ENCODE results near the gene VWA8. TPM values are rescaled to one million over a fixed set of nuclear protein-coding genes. Genes with fewer than 3 reads are reported as not detected.
A peak's percentile ranks its signal among the peaks of the same experiment; 100 is the strongest.
"Not testable (repeated sequence)": the region's sequence is repeated elsewhere in the genome, so short reads cannot be mapped to it uniquely, and the experiment has no call there.

VWA8 gene
- total RNA-seq, 1 experiment from 2014 or later: 20.1 TPM

DNA sequence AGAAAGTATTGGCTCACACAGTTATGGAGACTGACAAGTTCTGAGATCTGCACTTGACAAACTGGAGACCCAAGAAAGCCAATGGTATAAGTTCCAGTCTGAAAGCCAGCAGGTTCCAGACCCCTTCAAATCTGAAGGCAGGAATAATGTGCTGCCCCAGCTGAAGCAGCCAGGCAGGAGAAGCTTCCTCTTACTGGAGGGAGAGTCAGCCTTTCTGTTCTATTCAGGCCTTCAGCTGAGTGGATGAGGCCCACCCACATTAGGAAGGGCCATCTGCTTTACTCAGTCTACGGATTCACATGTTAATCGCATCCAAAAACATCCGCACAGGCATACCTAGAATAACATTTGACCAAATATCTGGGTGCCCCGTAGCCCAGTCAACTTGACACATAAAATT lies 8.2 kb upstream of the VWA8 start:
- no peak for DNase-seq (ENCODE audit: extremely low read depth, low read depth)

DNA sequence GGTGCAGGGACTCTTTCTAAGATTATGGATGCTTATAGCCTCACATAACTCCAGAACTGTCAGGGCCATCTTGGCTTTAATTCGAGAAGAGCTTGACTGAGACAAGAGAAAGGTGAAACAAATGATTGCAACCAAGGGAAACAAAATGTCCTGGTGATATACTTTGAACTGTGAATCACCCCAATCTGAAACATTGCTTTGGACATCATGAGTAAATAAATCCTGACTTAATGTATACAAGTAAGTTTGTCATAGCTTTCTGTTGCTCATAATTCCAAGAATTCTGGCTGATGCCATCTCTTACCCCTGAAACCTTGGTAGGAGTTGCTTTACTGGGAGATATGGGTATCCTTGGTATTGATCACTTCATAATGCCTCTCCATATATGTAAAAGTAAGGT lies 5.8 kb upstream of the VWA8 start:
- DNase-seq (ENCODE audit: extremely low read depth, low read depth): no peak

DNA sequence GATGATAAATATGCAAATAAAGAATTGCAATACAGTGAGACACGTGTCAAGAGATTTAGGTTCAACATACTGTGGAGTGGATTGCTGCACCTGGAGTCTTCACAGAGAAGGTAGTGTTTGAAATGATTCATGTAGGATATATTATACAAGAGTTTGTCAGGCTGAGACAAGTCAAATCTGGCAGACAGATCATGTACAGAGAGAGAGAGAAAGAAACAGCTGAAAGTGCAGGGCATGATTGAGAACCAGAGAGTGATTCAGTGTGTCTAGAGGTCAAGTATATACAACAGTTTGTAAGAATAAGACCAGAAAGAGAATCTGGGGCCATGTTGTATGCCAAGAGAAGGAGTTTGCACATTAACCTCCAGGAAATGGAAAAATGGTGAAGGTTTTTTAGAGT lies 2.1 kb upstream of the VWA8 start:
- DNase-seq (ENCODE audit: extremely low read depth, low read depth): no peak

DNA sequence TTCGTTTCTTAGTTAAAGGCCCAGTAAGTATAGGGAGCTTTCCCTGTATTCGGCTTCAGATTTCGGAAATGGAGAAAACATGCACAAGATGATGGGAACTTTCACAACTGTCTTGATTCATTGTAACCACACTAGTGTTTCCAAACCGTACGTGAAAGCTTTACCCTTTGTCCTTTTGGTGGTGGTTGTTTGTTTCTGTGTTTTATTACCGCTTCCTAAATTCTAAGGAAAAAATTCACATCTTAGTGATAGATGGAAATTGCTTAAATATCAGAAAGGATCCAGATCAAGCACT lies 504 bp upstream of the VWA8 start:
- no peak for DNase-seq (ENCODE audit: extremely low read depth, low read depth)

DNA sequence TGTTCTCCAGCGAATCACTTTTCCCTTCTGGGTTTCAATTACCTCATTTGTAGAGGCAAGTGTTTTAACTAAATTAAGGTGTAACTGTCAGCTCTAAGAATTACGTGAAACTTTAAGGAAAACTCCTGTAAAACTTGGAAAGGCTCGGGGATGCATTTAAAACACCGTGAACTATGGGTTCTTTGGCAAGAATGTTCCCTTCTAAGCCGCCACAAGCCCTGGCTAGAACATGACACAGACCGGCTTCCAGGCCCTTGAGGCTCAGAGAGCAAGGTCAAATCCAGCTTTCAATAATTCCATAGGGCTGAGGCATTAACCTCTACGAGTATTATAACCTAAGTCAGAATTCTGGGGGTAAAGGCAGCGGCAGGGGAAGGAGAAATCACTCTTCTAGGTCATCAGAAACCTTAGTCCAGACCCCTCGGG lies 685 bp downstream of the VWA8 start:
- DNase-seq (ENCODE audit: extremely low read depth, low read depth): no peak

DNA sequence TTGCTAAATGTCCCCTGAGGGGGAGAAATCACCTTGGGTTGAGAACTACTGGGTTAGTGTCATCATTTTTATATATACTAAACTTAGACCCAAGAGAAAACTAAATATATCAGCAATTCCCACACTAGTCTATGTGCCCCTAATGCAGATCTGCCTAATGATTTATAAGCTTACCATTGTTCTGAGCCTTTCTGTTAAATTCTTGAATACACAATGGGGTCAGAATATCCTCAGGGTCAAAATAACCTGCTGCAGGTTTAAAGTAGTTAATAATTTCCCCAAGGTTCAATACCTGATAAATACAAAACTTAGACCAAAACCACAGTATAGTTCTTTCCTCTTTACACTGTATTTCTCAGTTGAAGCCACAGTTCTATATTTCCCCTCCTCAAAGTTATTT lies 4.6 kb downstream of the VWA8 start:
- no peak for DNase-seq (ENCODE audit: extremely low read depth, low read depth)

DNA sequence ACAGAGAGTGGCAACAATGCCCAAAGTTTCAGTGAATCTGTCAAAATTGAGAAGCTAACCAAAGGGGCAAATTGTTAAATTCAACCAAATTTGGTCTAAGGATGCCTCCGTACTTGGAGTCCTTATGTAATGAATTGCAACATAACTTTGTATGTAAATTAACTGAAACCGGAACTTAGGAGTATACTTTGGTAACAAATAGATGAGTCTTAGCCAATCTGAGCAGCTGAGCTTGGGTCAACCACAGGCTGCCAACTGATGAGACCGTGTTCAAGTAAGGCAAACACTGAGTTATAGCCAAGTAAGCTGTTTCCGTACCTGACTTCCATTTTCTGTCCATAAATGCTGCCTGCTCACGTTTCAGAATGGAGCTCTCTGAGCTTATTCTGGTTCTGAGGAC lies 5.3 kb downstream of the VWA8 start:
- DNase-seq (ENCODE audit: extremely low read depth, low read depth): no peak

DNA sequence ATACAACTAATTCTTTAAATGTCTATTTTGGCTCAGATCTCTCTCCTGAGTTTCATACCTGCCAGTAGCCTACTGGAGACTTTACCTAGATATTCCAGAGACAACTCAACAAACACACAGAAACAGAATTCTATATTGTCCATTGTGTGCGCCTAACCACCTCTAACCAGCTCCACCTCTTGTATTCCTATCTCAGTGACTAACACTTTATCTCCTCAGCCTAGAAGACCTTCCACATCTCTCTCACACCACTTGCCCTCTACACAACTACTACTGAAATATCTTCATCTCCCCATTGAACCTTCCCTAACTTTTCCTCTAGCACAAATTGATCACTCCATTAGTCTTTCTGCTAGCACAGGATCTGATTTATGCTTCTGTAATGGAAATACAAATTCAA lies 6.7 kb downstream of the VWA8 start:
- DNase-seq (ENCODE audit: extremely low read depth, low read depth): no peak

DNA sequence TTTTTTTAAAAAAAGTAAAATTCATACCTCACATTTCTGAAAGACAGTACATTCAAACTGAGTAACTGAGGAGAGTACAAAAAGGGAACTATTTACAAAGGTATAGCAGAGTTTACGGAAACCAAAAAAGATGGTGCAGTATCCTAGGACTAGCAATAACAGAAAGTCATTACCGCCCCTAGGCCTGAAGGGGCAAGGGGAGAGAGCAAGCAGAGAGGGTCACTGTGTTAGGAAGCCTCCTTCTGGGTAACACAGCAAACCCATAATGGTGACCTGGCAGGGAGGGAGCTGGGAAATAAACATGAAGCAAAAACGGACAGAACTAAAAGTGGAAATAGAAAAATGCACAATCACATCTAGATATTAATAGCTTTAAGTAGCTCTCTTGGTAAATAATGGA lies 8.2 kb downstream of the VWA8 start:
- no peak for DNase-seq (ENCODE audit: extremely low read depth, low read depth)

DNA sequence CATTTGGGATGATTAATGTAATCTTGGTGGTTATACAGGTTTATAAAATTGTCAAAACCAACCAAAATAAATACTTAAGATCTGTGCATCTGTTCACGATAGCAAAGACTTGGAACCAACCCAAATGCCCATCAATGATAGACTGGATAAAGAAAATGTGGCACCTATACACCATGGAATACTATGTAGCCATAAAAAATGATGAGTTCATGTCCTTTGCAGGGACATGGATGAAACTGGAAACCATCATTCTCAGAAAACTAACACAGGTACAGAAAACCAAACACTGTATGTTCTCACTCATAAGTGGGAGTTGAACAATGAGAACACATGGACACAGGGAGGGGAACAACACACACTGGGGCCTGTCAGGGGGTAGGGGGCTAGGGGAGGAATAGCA lies 11.8 kb downstream of the VWA8 start:
- DNase-seq (ENCODE audit: extremely low read depth, low read depth): not testable (repeated sequence)

DNA sequence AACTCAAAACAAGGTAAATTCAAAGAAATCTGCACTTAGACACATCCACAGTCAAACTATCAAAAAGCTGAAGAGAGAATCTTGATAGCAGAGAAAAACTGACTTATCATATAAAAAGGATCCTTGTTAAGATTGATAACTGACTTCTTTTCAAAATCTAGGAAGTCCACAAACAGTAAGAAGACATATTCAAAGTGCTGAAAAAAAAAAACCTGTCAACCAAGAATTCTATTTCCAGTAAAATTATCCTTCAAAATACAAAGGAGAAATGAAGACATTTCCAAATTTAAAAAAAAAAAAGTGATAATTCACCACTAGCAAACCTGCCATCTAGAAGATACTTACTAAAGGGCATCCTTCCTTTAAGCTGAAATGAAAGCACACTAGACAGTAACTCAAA lies 15.0 kb downstream of the VWA8 start:
- DNase-seq (ENCODE audit: extremely low read depth, low read depth): no peak

DNA sequence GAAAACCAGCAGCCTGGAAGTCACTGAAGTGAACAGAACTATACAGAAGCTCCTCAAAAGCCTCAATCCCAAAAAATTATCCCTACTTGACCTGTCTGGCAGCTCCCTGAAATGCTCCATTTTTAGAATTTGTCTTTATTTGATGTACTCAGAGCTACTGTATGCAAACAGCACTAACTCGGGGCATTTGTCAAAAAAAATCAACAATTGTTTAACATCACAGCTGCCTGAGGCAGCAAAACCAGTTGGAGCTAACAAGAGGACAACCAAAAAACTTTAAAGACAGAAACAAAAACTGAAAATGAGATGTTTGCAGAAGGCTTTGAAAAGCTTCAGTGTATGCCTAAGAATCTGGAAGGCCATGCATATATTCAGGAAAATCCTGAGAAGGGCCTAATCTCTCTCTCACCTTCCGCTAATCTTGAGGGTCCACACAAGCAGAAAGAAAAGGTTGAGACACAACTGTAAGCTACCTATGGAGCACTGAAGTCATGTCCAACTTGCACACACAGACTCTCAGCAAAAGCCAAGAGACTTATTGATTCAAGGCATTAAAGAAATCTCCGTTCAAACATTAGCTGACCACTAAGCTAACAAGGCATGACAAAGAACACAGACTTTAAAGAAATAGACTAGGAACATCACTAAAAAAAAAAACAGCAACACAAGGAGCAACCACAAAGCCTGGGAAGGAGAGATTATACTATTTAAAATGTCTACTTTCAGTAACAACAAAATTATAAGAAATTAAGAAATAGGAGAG lies 16.1 kb downstream of the VWA8 start:
- DNase-seq (ENCODE audit: extremely low read depth, low read depth): no peak

DNA sequence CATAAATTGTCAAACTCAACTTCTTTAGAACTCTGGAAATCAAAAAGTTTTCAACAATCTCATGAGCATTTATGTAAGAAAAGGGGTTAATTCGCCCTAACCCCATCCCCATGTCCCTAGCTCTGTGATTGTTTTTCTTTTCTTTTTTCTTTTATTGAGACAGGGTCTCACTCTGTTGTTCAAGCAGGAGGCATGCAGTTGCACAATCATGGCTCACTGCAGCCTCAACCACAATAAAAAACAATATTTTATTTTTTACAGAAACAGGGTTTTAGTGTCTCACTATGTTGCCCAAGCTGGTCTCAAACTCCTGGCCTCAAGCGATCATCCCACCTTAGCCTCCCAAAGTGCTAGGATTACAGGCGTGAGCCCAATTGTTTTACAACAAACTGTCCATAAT lies 16.7 kb downstream of the VWA8 start:
- no peak for DNase-seq (ENCODE audit: extremely low read depth, low read depth)

DNA sequence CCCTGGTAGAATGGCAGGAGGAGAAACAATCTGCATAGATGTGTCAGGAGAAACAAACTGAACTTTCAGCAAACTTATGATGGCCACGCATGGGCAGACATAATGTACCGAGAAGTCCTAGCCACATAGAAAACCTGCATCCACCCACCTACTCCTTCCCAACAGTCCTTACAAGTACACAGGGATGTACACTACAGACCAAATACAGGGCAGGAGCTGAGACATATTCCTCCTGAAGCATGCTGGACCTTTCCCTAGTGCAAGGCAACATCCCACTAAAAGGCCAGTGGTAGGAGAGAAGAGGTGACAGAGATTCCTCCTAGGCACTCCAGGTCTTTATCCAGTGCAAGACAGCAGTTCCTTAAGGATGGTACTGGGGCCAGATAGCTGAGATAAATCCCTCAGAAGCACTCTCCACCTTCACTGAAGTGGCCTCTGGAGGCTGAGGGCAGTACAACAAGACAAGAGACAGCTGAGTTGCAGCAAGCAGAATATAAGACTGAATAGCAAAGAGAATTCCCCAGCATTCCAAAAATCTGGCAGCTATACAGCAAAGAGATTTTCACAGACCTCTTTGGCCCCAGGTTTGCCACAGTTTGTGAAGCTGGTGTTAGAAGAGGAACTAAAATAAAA lies 18.3 kb downstream of the VWA8 start:
- no peak for DNase-seq (ENCODE audit: extremely low read depth, low read depth)

DNA sequence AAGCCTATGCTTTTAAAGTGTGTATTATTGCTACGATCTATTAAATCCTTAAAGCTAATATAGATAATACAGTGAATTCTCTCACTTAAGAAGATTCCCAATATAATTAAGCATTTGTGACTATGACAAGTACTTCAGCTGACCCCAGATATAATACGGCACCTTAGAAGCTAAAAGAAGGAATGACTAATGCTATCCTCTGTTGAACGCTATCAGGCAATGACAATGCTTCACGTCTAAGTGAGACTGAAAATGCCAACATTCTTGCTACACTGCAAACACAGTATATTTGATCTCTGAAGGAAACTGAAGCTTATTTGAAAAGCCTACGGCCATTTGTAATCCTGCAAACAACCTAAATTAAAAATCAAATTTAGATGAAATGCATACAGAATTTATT lies 19.7 kb downstream of the VWA8 start:
- DNase-seq (ENCODE audit: extremely low read depth, low read depth): peak; percentile 20

DNA sequence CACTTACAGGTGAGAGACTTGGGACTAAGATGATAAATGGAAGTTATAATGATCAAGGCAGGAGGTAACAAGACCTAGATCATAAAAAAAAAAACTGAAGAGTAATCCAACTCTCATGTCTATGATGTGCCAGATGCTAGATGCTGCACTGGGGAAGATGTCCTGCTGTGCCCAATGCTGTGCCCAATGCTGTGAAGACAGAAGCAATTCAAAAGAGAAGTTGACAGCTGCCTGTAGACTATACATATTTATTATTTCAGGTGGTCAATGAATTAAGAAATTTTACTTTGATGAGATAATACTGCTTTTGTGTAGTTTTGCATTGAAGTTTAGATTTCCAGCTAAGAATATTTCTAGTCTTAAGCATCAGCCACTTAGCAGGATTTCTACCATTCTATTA lies 21.5 kb downstream of the VWA8 start:
- DNase-seq (ENCODE audit: extremely low read depth, low read depth): no peak

DNA sequence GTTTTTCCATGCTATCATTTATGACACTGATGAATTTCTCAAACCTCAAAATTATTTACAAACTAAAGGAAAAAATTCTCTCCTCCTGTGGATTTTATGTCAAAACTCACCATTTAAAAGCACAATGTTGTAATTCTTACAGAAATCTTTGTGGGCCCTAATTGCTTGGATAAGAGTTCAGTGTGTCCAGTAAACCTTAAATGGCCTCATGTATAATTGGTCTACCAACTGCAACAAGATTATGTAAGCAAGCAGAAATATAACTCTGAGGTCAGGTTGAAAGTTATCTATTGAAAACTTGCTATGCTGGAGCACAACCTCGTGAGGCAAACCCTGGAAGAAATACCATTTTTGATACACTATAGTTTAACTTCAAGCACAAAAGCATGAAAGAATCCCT lies 22.0 kb downstream of the VWA8 start:
- DNase-seq (ENCODE audit: extremely low read depth, low read depth): no peak

DNA sequence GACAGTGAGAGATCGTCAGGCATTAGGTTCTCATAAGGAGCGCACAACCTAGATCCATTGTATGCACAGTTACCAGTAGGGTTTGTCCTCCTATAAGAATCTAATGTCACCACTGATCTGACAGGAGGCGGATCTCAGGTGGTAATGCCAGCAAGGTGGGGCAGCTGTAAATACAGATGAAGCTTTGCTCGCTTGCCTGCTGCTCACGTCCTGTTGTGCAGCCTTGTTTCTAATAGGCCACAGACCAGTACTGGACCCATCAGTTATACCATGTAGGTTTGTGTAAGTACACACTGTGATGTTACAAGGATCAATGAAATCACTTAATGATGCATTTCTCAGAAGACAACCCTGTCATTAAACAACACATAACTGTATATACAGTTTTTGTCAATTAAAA lies 23.5 kb downstream of the VWA8 start:
- DNase-seq (ENCODE audit: extremely low read depth, low read depth): no peak

DNA sequence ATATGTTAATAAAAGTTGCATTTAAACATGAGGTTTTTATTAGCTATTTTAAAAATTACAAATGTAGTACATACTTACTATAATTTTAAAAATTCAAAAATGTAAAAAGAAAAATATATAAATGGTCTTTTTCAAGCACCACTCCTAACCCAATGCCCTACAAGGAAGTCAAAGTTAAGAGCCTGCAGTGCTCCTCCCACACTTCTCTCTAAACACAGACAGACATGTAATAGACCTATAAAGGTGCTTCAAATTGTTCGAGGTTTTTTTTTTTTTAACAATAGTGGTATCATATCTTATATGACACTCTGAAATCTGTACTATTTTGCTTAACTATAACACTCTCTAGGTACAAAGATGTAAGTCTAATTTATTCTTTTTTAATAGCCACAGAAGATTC lies 25.4 kb downstream of the VWA8 start:
- no peak for DNase-seq (ENCODE audit: extremely low read depth, low read depth)

DNA sequence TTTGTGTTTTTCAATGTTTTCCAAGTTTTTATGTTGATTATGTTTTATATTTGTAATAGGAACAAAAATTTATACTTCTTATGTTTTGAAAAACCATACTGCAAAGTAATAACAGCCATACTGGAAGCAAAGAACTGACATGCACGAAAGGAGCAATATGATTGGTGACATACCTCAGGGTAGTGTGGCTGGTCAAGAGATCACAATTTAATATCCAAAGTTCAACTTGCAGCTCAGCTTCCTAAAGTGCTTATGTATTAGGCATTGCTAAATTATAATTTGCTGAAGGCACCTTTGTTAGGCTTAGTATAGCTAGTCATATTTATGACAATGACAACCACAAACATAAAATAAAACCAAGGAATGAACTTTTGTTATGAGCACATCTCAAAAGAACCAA lies 25.9 kb downstream of the VWA8 start:
- DNase-seq (ENCODE audit: extremely low read depth, low read depth): no peak

DNA sequence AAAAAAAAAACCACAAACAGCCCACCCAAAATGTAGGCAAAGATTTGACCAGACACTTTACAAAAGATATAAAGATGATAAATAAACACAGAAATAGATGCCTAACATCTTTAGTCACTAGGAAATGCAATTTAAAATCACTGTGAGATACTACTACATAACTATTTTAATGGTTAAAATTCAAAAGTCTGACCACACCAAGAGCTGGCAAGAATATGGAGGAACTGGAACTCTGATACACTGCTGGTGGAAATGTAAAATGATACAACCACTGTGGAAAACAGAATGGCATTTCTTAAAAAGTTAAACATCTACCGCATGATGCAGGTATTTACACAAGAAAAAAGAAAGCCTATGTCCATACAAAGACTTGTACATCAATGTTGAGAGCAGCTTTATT lies 26.8 kb downstream of the VWA8 start:
- no peak for DNase-seq (ENCODE audit: extremely low read depth, low read depth)

DNA sequence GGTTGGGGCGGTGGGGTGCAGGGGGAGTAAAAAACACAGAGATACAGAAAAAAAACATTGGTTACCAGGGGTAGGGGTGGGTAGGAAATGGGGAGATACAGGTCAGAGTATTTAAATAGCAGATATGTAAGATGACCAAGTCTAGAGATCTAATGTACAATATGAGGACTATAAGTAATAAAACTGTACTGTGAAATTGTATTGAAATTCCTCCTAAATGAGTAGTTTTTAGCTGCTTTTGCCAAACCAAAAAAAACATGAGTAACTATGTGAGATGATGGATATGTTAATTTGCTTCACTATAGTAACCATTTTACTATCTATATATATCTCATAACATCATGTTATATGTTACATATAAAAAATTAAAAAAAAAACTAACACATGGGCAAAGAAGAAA lies 29.6 kb downstream of the VWA8 start:
- DNase-seq (ENCODE audit: extremely low read depth, low read depth): no peak

DNA sequence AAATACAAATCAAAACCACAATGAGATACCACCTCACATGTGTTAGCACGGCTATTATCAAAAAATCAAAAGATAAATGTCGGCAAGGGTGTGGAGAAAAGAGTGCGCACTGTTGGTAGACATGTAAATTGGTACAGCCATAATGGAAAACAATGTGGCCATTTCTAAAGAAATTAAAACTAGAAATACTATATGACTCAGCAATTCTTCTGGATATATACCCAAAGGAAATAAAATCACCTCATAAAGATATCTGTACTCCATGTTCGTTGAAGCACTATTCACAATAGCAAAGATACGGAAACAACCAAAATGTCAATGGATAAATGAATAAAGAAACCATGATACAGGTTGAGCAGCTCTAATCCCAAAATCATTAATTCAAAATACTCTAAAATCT lies 30.8 kb downstream of the VWA8 start:
- DNase-seq (ENCODE audit: extremely low read depth, low read depth): no peak
